ENCODE data around the gene TMED1.

Gene TMED1

DNA sequence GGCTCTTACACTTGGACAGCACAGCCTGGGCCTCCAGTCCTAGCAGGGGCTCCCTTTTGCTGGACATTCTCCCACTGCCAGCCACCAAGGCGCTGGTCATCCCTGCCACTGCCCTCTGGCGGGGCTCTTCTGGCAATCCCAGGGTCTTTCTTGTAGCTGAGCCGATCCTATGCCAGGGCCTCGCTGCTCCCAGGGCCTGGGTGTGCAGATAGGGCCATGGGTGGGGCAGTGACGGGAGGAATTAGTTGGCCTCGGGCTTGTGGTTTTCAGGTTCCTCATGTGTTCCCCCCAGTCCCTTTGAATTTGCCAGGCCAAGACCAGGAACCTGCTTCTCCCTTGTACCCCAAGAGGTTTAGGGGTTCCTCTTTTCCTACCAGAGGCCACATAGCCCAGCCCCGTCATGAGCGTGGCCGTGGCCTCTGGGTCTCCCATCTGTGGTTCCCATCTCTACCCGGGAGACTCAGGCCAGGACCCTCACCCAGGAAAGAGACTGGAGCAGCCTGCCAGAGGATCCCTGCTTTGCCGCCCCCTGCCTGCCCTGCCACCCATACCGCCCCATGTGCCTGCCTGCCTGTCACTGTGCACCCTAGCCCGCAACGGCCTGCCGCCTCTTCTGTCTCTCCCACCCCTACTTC, 26.2 kb downstream of the TMED1 start:
- no peak for DNase-seq (ENCODE audit: low spot score)

DNA sequence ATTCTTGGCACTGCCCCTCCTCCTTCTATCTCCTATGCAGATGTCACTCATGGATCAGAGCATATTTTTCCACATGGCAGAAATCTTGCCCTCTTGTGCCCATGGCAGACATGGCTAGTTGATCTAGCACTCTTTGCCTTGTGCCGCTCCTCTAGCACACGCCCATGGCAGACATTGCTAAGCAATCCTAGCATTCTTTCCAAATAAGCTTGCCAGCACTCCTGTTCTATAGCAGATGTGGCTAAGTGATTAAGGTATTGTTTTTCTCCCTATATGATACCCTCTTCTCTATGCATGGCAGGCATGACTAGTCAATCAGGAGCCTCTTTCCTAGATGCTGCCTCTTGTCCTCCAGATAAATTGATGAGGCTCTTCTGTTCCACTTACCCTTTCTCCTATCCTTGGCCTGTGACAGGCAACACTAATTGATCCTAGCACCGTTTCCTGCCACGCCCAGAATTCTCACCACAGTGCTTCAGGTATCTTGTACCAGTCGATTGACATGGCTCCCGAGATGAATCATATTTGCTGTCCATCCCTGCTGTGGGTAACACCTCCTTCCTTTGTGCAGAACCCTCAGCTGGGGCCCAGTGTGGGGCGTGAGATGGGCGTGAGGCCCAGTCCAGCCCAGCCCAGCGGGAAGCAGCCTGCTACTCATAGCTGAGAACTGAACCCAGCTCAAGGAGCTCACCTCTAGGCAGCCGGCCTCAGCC, 26.9 kb downstream of the TMED1 start:
- DNase-seq (ENCODE audit: low spot score), result no peak

- DNase-seq (ENCODE audit: low spot score), result no peak
Observed at GRCh38 chr19:10805758-10806247, 30.2 kb downstream of the TMED1 start.

- no peak for DNase-seq (ENCODE audit: low spot score)
Observed at GRCh38 chr19:10805065-10805757, 30.8 kb downstream of the TMED1 start.

GRCh38 chr19:10803252-10803651, 32.8 kb downstream of the TMED1 start:
- no peak for DNase-seq (ENCODE audit: low spot score)

DNA sequence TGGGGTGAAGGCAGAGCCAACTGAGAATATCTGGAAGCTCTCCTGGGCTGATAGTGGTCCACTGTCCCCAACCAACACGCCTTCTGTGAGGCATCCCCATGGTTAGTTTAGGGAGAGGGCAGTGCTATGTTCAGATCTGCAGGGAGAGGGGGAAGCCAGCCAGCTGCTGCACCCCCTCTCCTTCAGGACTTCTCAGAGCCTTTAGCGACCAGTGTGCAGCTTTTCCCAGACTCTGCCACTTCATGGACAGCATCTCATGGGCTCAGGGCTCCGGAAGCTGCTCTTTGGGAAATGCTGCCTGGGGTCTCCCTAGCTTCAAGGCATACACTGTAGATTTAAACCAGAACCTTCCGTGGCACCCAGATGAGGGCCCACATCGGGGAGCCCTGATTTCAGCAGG, 33.5 kb downstream of the TMED1 start:
- DNase-seq (ENCODE audit: low spot score), result no peak

DNA sequence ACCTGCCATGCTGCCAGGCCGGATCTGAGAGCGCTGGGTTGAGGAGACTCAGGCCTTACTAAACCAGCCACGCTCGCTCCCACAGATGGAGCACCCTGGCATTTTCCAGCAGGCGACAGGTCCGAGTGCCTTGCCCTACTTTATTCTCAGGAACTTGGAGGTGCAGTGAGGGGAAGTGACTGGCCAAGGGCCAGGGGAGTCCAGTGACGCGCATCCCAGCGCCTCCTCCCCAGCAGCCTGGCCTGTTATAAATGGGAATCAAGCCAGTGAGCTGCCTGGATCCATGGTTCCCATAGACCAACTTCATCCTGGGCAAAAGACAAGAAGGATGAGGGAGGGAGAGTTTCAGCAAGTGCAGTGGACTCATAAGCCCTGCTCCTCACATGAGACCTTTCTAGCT, 35.5 kb downstream of the TMED1 start:
- DNase-seq (ENCODE audit: low spot score), result no peak

DNA sequence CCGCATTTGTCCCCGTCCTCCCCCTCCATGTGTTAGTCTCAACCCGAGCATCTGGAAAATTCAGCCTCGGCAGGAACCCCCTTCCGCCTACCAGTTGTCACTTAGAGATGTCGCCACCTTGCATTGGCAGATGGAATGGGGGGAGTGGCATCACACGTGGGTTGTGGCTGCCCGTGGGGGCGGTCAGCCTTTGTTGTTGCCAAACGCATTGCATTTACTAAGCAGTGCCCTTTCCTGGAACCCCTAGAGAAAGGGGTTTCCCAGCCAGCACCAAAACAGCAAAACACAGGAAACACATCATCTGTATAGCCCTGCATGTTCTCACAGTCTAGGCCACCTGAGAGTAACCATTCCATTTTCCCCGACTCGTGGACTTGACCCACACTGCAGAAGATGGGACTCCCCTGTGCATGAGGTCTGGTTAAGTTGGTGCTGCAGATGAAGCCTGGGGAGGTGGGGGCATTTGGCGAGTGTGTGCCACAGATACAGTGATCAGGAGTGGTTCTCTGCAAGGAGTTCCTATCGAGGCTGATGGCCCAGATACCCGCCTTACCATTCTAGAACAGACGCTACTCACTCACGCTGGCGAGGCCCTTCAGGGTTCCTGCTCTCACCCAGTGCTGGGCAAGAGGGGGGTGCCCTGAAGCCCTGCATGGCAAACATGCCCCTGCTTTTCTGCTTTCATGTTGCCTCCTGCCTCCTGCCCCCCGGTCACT, 38.3 kb downstream of the TMED1 start:
- DNase-seq (ENCODE audit: low spot score), result no peak

DNA sequence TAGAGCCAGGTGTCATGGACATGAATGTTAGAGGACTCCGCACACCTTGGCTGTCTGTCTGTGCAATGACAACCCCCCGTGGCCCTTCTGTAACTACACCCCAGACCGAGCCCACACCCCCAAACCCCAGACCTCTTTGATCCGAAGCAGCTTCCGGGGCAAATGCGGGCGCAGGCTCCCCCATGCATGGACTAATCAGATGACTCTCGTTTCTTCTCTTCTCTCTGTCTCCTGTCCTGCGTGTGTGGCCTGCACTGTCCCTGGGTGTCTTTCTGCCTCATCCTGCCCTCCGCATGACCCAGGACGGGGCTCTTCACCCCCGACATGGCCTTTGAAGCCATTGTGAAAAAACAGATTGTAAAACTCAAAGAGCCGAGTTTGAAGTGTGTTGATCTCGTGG, 38.9 kb downstream of the TMED1 start:
- no peak for DNase-seq (ENCODE audit: low spot score)

DNA sequence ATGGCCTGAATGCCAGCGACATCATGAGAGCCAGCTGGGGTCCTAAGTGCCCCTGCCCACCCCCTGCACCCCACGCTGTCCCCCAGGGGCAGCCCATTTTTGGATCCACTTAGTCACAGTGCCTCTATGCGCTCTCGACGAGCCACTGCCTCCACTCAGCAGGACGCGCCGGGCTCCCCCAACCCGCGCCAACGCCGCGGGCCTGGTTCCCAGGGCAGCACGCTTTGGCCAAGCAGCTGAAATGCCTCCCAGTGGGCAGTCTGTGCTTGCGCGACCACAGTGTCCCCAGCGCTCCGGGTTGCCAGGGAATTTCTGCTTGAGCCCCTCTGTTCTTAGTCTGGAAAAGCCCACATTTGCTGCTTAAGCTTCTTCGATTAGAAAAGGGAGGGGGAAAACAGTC, 39.4 kb downstream of the TMED1 start:
- DNase-seq (ENCODE audit: low spot score), result no peak

GRCh38 chr19:10789866-10790265, 46.1 kb downstream of the TMED1 start:
- no peak for DNase-seq (ENCODE audit: low spot score)

DNA sequence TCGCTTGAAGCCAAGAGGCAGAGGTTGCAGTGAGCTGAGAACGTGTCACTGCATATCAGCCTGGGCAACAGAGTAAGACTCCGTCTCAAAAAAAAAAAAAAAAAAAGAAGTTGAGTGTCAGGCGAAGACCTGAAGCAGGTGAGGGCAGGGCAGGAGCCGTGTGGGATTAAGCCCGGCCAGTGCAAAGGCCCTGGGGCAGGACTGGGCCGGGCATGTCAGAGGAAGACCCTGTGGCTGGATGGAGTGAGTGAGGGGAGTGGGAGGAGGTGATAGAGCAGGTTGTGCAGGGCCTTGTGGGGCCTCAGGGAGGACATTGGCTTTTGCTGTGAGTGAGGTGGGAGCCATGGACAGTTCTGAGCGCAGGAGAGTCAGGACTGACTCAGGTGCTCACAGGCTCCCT, 47.9 kb downstream of the TMED1 start:
- no peak for DNase-seq (ENCODE audit: low spot score)

GRCh38 chr19:10784257-10784656, 51.8 kb downstream of the TMED1 start:
- DNase-seq (ENCODE audit: low spot score), result no peak

DNA sequence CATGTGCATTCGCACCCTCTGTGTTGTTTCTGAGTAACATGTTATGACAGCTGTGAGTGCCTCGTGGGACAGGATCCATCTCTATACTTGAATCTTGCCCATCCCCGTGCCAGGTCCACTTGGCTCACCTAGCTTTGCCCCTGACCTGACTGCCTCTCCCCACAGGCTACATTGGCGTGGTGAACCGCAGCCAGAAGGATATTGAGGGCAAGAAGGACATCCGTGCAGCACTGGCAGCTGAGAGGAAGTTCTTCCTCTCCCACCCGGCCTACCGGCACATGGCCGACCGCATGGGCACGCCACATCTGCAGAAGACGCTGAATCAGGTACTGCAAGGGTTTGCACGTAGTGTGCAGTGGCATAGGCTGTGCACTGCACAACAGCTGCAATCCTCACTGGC, 53.2 kb downstream of the TMED1 start:
- no peak for DNase-seq (ENCODE audit: low spot score)
